ENCODE data around the gene HOXA6. TPM values are rescaled to one million over a fixed set of nuclear protein-coding genes. Genes with fewer than 3 reads are reported as not detected.

HOXA6 gene
- total RNA-seq, 1 donor from 2014 or later, result 15.3 TPM

DNA sequence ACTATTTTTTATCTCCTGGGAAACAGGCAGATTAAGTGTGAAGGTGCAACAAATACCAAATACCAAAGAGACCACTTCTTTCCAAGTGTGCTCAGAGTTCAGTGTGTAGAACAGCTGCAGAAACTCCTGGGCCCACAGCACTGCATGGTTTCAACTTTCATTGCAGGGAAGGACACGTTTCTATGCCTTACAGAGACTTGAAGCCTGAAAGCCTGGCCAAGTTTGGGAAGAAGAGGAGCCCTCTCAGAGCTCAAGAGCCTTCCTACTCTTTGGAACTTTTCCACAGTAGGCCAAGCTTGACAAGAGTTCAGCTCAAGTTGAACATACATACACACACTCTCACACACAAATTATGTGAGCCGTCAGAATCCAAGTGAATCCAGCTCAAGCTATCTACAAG, 19.5 kb downstream of the HOXA6 start:
- Histone ChIP-seq H3K4me1 (peaks cover 0 to 2% of the 10 kb centered on the region in 2 donors), H3K9me3 (no peaks in the 10 kb centered on the region), H3K27me3 (no peaks in the 10 kb centered on the region), H3K36me3 (no peaks in the 10 kb centered on the region), H3K27ac (peak overlapping the region; percentile 86 to 89), H3K4me3 (peak overlapping the region in 1 of 2 donors; percentile 87)
- intact Hi-C loops (cut with DNase I), result no loop called here
- DNase-seq (ENCODE audit: low spot score in 2 of 2), result peak in 1 of 2 donors; percentile 54
- TF ChIP-seq CTCF (IDR thresholded peaks at IDR 0.05), result no peak

GRCh38 chr7:27126596-27127327, 20.8 kb downstream of the HOXA6 start:
- peaks cover 0 to 2% of the 10 kb centered on the region in 2 donors for H3K4me1 ChIP-seq
- H3K36me3 ChIP-seq, result no peaks in the 10 kb centered on the region
- TF ChIP-seq CTCF (IDR thresholded peaks at IDR 0.05), result no peak
- intact Hi-C loops (cut with DNase I), result no loop called here
- H3K27ac ChIP-seq, result no peak overlapping the region
- no peak overlapping the region for H3K4me3 ChIP-seq
- H3K9me3 ChIP-seq, result no peaks in the 10 kb centered on the region
- no peak for DNase-seq (ENCODE audit: low spot score in 2 of 2)
- H3K27me3 ChIP-seq, result no peaks in the 10 kb centered on the region

DNA sequence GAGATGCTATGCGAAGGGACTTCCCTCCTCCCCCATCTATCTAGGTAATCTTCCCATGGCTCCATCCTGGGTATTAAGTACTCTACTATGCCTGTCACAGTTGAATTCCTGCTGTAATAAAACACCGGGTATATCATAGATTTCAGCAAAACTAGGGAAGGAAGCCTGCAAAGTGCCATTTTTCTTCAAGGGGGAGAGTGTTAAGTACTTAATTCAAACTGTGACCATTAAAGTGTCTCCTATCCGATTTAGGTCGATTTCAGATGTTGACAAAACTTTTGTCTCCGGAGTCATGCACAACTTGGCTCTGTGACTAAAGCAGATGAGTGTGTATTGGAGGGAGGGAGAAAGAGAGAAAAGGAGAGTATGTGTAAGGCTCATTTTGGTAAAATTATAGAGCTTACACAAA, 21.6 kb downstream of the HOXA6 start:
- Histone ChIP-seq H3K9me3 (no peaks in the 10 kb centered on the region), H3K27me3 (no peaks in the 10 kb centered on the region), H3K4me1 (peaks cover 0 to 2% of the 10 kb centered on the region in 2 donors), H3K27ac (peak overlapping the region; percentile 89 to 97), H3K36me3 (no peaks in the 10 kb centered on the region), H3K4me3 (no peak overlapping the region)
- intact Hi-C loops (cut with DNase I), result no loop called here
- no peak for TF ChIP-seq CTCF (IDR thresholded peaks at IDR 0.05)
- no peak for DNase-seq (ENCODE audit: low spot score in 2 of 2)

DNA sequence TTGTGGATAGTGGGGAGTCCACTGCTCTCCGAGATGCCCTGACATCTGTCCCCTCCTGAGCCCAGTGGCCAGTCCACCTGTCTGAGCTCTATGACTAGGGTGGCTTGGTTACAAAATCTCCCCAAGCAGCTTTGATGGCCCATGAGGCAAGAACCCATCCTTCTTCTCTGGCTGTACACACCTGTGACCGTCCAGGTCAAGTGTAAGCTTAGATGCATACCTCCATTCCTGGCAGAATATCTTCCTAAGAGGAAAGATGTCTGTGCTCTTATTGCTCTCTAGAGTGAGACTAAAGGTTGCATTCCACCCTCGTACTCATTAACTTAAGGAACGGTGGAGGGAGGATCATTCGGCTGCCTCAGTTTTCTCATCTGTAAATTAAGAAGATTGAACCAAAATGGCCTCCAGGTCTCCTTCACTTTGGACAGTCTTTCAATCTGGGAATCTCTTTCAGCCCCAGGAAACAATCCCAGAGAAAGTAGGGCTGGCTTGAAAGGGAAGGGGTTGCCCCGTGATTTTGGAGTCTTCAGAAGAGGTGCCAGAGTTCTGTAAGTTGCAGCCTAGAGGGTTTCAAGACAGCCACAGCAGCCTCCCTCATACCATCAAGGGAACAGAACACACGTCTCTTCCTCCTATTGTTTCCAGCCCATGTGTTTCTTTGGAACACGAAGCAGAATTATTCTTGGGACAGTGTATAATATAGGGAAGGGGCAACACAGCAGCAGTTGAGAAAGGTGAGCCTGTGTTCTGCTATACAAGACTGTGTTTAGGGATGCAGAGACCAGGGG, 22.5 kb downstream of the HOXA6 start:
- DNase-seq (ENCODE audit: low spot score in 2 of 2), result no peak

More for the DNA sequence above, 22.5 kb downstream of the HOXA6 start:
- Histone ChIP-seq H3K36me3 (no peaks in the 10 kb centered on the region), H3K4me3 (no peak overlapping the region), H3K9me3 (no peaks in the 10 kb centered on the region), H3K4me1 (peaks cover 0 to 8% of the 10 kb centered on the region in 2 donors), H3K27ac (peak overlapping the region; percentile 89 to 97), H3K27me3 (no peaks in the 10 kb centered on the region)
- intact Hi-C loops (cut with DNase I), result no loop called here
- no peak for TF ChIP-seq CTCF (IDR thresholded peaks at IDR 0.05)

Measured in ascending aorta (tissue), 2 donors.